ENCODE results near the gene HSD17B8. TPM values are rescaled to one million over a fixed set of nuclear protein-coding genes. Genes with fewer than 3 reads are reported as not detected.

The HSD17B8 gene
- total RNA-seq, 2 experiments from 2014 or later, result 11.6 to 18.8 TPM

- peak overlapping the region; percentile 96 for H3K4me2 ChIP-seq (ENCODE audit: low read length)
- H3K79me2 ChIP-seq (ENCODE audit: insufficient read depth, low read depth, low read length), result no peaks in the 10 kb centered on the region
- no peaks in the 10 kb centered on the region for H4K20me1 ChIP-seq (ENCODE audit: insufficient read depth, low read length)
- no peaks in the 10 kb centered on the region for H3K9me3 ChIP-seq (ENCODE audit: low read length)
- H3K27ac ChIP-seq (ENCODE audit: low read depth, low read length, poor library complexity, severe bottlenecking), result peak overlapping the region; percentile 68
- ChIA-PET POLR2A (interaction anchor here (0.5 to 3.8 kb wide), 8 partner anchors 10 to 177 kb away, joined by 3 to 19 read pairs (median 4); partner anchors contain the start of genes HLA-DPA1, HLA-DPB1, RPS18 and VPS52), CTCF (ENCODE audit: unreplicated experiment) (interaction anchor here (0.6 to 1.3 kb wide), 4 partner anchors 14 to 219 kb away, joined by 3 to 6 read pairs (median 3); no protein-coding TSS in a partner anchor)
- DNase-seq (ENCODE audit: low spot score), result no peak
- H3K4me1 ChIP-seq (ENCODE audit: insufficient read depth, low read length, poor library complexity, severe bottlenecking), result peaks cover 23% of the 10 kb centered on the region
- H3K4me3 ChIP-seq (ENCODE audit: low read depth, low read length, poor library complexity, severe bottlenecking), result peak overlapping the region; percentile 73
- intact Hi-C loops (cut with micrococcal nuclease; ENCODE audit: unreplicated experiment), result loop anchor here (1.0 to 5.0 kb wide), 4 partner anchors 43 to 236 kb away; no protein-coding TSS in a partner anchor
- BruUV-seq (replicated peaks), result no TSS peak
- TF ChIP-seq EZH2phosphoT487 (IDR thresholded peaks at IDR 0.05; ENCODE audit: borderline replicate concordance, low read depth, low read length), result no peak
- TF ChIP-seq CTCF (conservative IDR thresholded peaks at IDR 0.05; ENCODE audit: low read length), result peak; percentile 57
- H3K9me2 ChIP-seq (ENCODE audit: insufficient read depth, low read length), result no peaks in the 10 kb centered on the region
- H2AFZ ChIP-seq (ENCODE audit: low read length), result peak overlapping the region; percentile 91
- peaks cover 18% of the 10 kb centered on the region for H3K36me3 ChIP-seq (ENCODE audit: insufficient read depth, low read length)
Observed at GRCh38 chr6:33248643-33248931, 44.1 kb downstream of the HSD17B8 start.

GRCh38 chr6:33248932-33249731, 44.7 kb downstream of the HSD17B8 start:
- ChIA-PET CTCF (ENCODE audit: unreplicated experiment) (interaction anchor here (1.2 to 1.3 kb wide), 2 partner anchors 14 to 44 kb away, joined by 3 to 6 read pairs; partner anchors contain the start of gene HSD17B8), POLR2A (interaction anchor here (0.7 to 3.8 kb wide), 7 partner anchors 11 to 176 kb away, joined by 3 to 19 read pairs (median 4); partner anchors contain the start of genes HLA-DPB1, RPS18 and VPS52)
- Histone ChIP-seq H3K4me2 (ENCODE audit: low read length) (peak overlapping the region; percentile 99), H3K9me3 (ENCODE audit: low read length) (no peaks in the 10 kb centered on the region), H3K4me1 (ENCODE audit: insufficient read depth, low read length, poor library complexity, severe bottlenecking) (peaks cover 23% of the 10 kb centered on the region), H3K9me2 (ENCODE audit: insufficient read depth, low read length) (no peaks in the 10 kb centered on the region), H3K36me3 (ENCODE audit: insufficient read depth, low read length) (peaks cover 18% of the 10 kb centered on the region), H3K79me2 (ENCODE audit: insufficient read depth, low read depth, low read length) (no peaks in the 10 kb centered on the region), H3K4me3 (ENCODE audit: low read depth, low read length, poor library complexity, severe bottlenecking) (peak overlapping the region; percentile 73), H4K20me1 (ENCODE audit: insufficient read depth, low read length) (no peaks in the 10 kb centered on the region), H2AFZ (ENCODE audit: low read length) (peak overlapping the region; percentile 91), H3K27ac (ENCODE audit: low read depth, low read length, poor library complexity, severe bottlenecking) (peak overlapping the region; percentile 74)
- no TSS peak for BruUV-seq (replicated peaks)
- TF ChIP-seq CTCF (conservative IDR thresholded peaks at IDR 0.05; ENCODE audit: low read length), result no peak
- TF ChIP-seq EZH2phosphoT487 (IDR thresholded peaks at IDR 0.05; ENCODE audit: borderline replicate concordance, low read depth, low read length), result no peak
- intact Hi-C loops (cut with micrococcal nuclease; ENCODE audit: unreplicated experiment), result loop anchor here (1.0 to 5.0 kb wide), 5 partner anchors 22 to 237 kb away; partner anchors contain the start of gene VPS52
- DNase-seq (ENCODE audit: low spot score), result peak; percentile 99

All from OCI-LY7 (cell line).